Measurements from ENCODE around the gene EME1.
"Not testable (repeated sequence)": the region's sequence is repeated elsewhere in the genome, so short reads cannot be mapped to it uniquely, and the experiment has no call there.

Gene EME1

GRCh38 chr17:50331085-50331791 lies 41.8 kb upstream of the EME1 start:
- Histone ChIP-seq H3K36me3 (ENCODE audit: insufficient read depth, insufficient read length, low read length) (no peaks in the 10 kb centered on the region), H3K4me3 (ENCODE audit: insufficient read length, low read depth) (no peak overlapping the region), H3K9me3 (ENCODE audit: insufficient read depth, low read length) (no peaks in the 10 kb centered on the region), H3K27me3 (ENCODE audit: insufficient read depth, insufficient read length) (no peaks in the 10 kb centered on the region), H3K9ac (ENCODE audit: insufficient read length, low read depth) (no peak overlapping the region), H3K4me1 (ENCODE audit: insufficient read depth, insufficient read length) (peaks cover 3% of the 10 kb centered on the region)
- DNase-seq (ENCODE audit: low read depth, low spot score) = no peak
- no peak for TF ChIP-seq ZNF274 (IDR thresholded peaks at IDR 0.05; ENCODE audit: low read depth, low read length)
- no peak for TF ChIP-seq YY1 (IDR thresholded peaks at IDR 0.05; ENCODE audit: insufficient read depth, insufficient read length)
- no peak for TF ChIP-seq SUZ12 (IDR thresholded peaks at IDR 0.05; ENCODE audit: extremely low read depth, insufficient read depth, insufficient read length)

GRCh38 chr17:50332196-50332595 lies 40.8 kb upstream of the EME1 start:
- no peaks in the 10 kb centered on the region for H3K27me3 ChIP-seq (ENCODE audit: insufficient read depth, insufficient read length)
- DNase-seq (ENCODE audit: low read depth, low spot score) = no peak
- peaks cover 3% of the 10 kb centered on the region for H3K4me1 ChIP-seq (ENCODE audit: insufficient read depth, insufficient read length)

GRCh38 chr17:50333291-50334057 lies 39.6 kb upstream of the EME1 start:
- H3K4me1 ChIP-seq (ENCODE audit: insufficient read depth, insufficient read length); H3K4me3 ChIP-seq (ENCODE audit: insufficient read length, low read depth); H3K36me3 ChIP-seq (ENCODE audit: insufficient read depth, insufficient read length, low read length); DNase-seq (ENCODE audit: low read depth, low spot score); H3K27me3 ChIP-seq (ENCODE audit: insufficient read depth, insufficient read length); H3K9me3 ChIP-seq (ENCODE audit: insufficient read depth, low read length); H3K9ac ChIP-seq (ENCODE audit: insufficient read length, low read depth): not testable (repeated sequence)

More at GRCh38 chr17:50332196-50332595, 40.8 kb upstream of the EME1 start:
- Histone ChIP-seq H3K36me3 (ENCODE audit: insufficient read depth, insufficient read length, low read length) (no peaks in the 10 kb centered on the region), H3K9ac (ENCODE audit: insufficient read length, low read depth) (no peak overlapping the region), H3K9me3 (ENCODE audit: insufficient read depth, low read length) (no peaks in the 10 kb centered on the region), H3K4me3 (ENCODE audit: insufficient read length, low read depth) (no peak overlapping the region)
- TF ChIP-seq SUZ12 (IDR thresholded peaks at IDR 0.05; ENCODE audit: extremely low read depth, insufficient read depth, insufficient read length) (no peak), YY1 (IDR thresholded peaks at IDR 0.05; ENCODE audit: insufficient read depth, insufficient read length) (no peak), ZNF274 (IDR thresholded peaks at IDR 0.05; ENCODE audit: low read depth, low read length) (no peak)

- DNase-seq (ENCODE audit: low read depth, low spot score) = no peak
- Histone ChIP-seq H3K4me1 (ENCODE audit: insufficient read depth, insufficient read length) (peaks cover 3% of the 10 kb centered on the region), H3K4me3 (ENCODE audit: insufficient read length, low read depth) (no peak overlapping the region), H3K9ac (ENCODE audit: insufficient read length, low read depth) (no peak overlapping the region), H3K36me3 (ENCODE audit: insufficient read depth, insufficient read length, low read length) (no peaks in the 10 kb centered on the region), H3K9me3 (ENCODE audit: insufficient read depth, low read length) (peaks cover 18% of the 10 kb centered on the region), H3K27me3 (ENCODE audit: insufficient read depth, insufficient read length) (peaks cover 1% of the 10 kb centered on the region)
- TF ChIP-seq YY1 (IDR thresholded peaks at IDR 0.05; ENCODE audit: insufficient read depth, insufficient read length) (no peak), SUZ12 (IDR thresholded peaks at IDR 0.05; ENCODE audit: extremely low read depth, insufficient read depth, insufficient read length) (no peak), ZNF274 (IDR thresholded peaks at IDR 0.05; ENCODE audit: low read depth, low read length) (no peak)
Measured at GRCh38 chr17:50337956-50338355, 35.1 kb upstream of the EME1 start.

GRCh38 chr17:50338645-50339044 lies 34.4 kb upstream of the EME1 start:
- peaks cover 18% of the 10 kb centered on the region for H3K9me3 ChIP-seq (ENCODE audit: insufficient read depth, low read length)
- H3K4me3 ChIP-seq (ENCODE audit: insufficient read length, low read depth) = no peak overlapping the region
- H3K9ac ChIP-seq (ENCODE audit: insufficient read length, low read depth) = no peak overlapping the region
- peaks cover 4% of the 10 kb centered on the region for H3K27me3 ChIP-seq (ENCODE audit: insufficient read depth, insufficient read length)
- no peaks in the 10 kb centered on the region for H3K4me1 ChIP-seq (ENCODE audit: insufficient read depth, insufficient read length)
- DNase-seq (ENCODE audit: low read depth, low spot score) = no peak
- no peaks in the 10 kb centered on the region for H3K36me3 ChIP-seq (ENCODE audit: insufficient read depth, insufficient read length, low read length)
- no peak for TF ChIP-seq ZNF274 (IDR thresholded peaks at IDR 0.05; ENCODE audit: low read depth, low read length)
- no peak for TF ChIP-seq SUZ12 (IDR thresholded peaks at IDR 0.05; ENCODE audit: extremely low read depth, insufficient read depth, insufficient read length)

GRCh38 chr17:50339381-50339780 lies 33.6 kb upstream of the EME1 start:
- DNase-seq (ENCODE audit: low read depth, low spot score) = no peak
- no peak for TF ChIP-seq YY1 (IDR thresholded peaks at IDR 0.05; ENCODE audit: insufficient read depth, insufficient read length)
- TF ChIP-seq ZNF274 (IDR thresholded peaks at IDR 0.05; ENCODE audit: low read depth, low read length) = no peak
- TF ChIP-seq SUZ12 (IDR thresholded peaks at IDR 0.05; ENCODE audit: extremely low read depth, insufficient read depth, insufficient read length) = no peak
- H3K27me3 ChIP-seq (ENCODE audit: insufficient read depth, insufficient read length) = peaks cover 6% of the 10 kb centered on the region
- H3K4me1 ChIP-seq (ENCODE audit: insufficient read depth, insufficient read length) = no peaks in the 10 kb centered on the region
- no peaks in the 10 kb centered on the region for H3K36me3 ChIP-seq (ENCODE audit: insufficient read depth, insufficient read length, low read length)
- no peak overlapping the region for H3K4me3 ChIP-seq (ENCODE audit: insufficient read length, low read depth)
- no peak overlapping the region for H3K9ac ChIP-seq (ENCODE audit: insufficient read length, low read depth)
- peaks cover 18% of the 10 kb centered on the region for H3K9me3 ChIP-seq (ENCODE audit: insufficient read depth, low read length)

GRCh38 chr17:50344731-50345365 lies 28.2 kb upstream of the EME1 start:
- Histone ChIP-seq H3K4me1 (ENCODE audit: insufficient read depth, insufficient read length) (peaks cover 7% of the 10 kb centered on the region), H3K27me3 (ENCODE audit: insufficient read depth, insufficient read length) (peaks cover 19% of the 10 kb centered on the region), H3K9me3 (ENCODE audit: insufficient read depth, low read length) (no peaks in the 10 kb centered on the region), H3K9ac (ENCODE audit: insufficient read length, low read depth) (no peak overlapping the region), H3K4me3 (ENCODE audit: insufficient read length, low read depth) (no peak overlapping the region), H3K36me3 (ENCODE audit: insufficient read depth, insufficient read length, low read length) (peaks cover 6% of the 10 kb centered on the region)
- DNase-seq (ENCODE audit: low read depth, low spot score) = no peak
- TF ChIP-seq SUZ12 (IDR thresholded peaks at IDR 0.05; ENCODE audit: extremely low read depth, insufficient read depth, insufficient read length) (no peak), ZNF274 (IDR thresholded peaks at IDR 0.05; ENCODE audit: low read depth, low read length) (no peak), YY1 (IDR thresholded peaks at IDR 0.05; ENCODE audit: insufficient read depth, insufficient read length) (no peak)
